Smooth muscle cell (in vitro differentiated cells): ENCODE results near the gene CCDC142. TPM values are rescaled to one million over a fixed set of nuclear protein-coding genes. Genes with fewer than 3 reads are reported as not detected.
A peak's percentile ranks its signal among the peaks of the same experiment; 100 is the strongest.

Experiments used
- DNase-seq: peaks from one replicate; lab custom pipeline; 2025; ENCODE audit not compliant: unreplicated experiment; lab: John Stamatoyannopoulos, UW
- H2AFZ ChIP-seq: fragments of 200-600 bp; sonication (generic); 2 replicates; pipeline ENCODE4 v1.6.0; 2016; ENCODE audit warnings: antibody characterized with exemption, low read depth, mild to moderate bottlenecking
- H3F3A ChIP-seq: fragments of 200-600 bp; sonication (generic); 2 replicates; pipeline ENCODE4 v1.6.0; 2017; ENCODE audit warnings: antibody characterized with exemption, low read depth
- H3K27ac ChIP-seq: fragments of 200-600 bp; sonication (generic); 2 replicates; pipeline ENCODE4 v1.5.1; 2016; ENCODE audit warnings: low read depth, mild to moderate bottlenecking
- H3K27me3 ChIP-seq: fragments of 200-600 bp; sonication (generic); 2 replicates; pipeline ENCODE4 v1.6.1; 2016; ENCODE audit warnings: low read depth, mild to moderate bottlenecking
- H3K36me3 ChIP-seq: fragments of 200-600 bp; sonication (generic); 2 replicates; pipeline ENCODE4 v1.5.1; 2016; ENCODE audit warnings: low read depth
- H3K4me1 ChIP-seq: fragments of 200-600 bp; sonication (generic); 2 replicates; pipeline ENCODE4 v1.5.1; 2016; ENCODE audit warnings: low read depth
- H3K4me2 ChIP-seq: fragments of 200-600 bp; sonication (generic); 2 replicates; pipeline ENCODE4 v1.6.0; 2016; ENCODE audit warnings: mild to moderate bottlenecking
- H3K4me3 ChIP-seq: fragments of 200-600 bp; sonication (generic); 2 replicates; pipeline ENCODE4 v1.5.1; 2016; ENCODE audit warnings: mild to moderate bottlenecking
- H3K79me2 ChIP-seq: fragments of 200-600 bp; sonication (generic); 2 replicates; pipeline ENCODE4 v1.6.0; 2016; ENCODE audit warnings: low read depth, mild to moderate bottlenecking
- H3K9ac ChIP-seq: fragments of 200-600 bp; sonication (generic); 2 replicates; pipeline ENCODE4 v1.6.0; 2016; ENCODE audit warnings: low read depth
- H3K9me3 ChIP-seq: fragments of 200-600 bp; sonication (generic); replicated peaks from 2 replicates; pipeline ENCODE4 v1.5.1; 2016; ENCODE audit warnings: low read depth
- H4K20me1 ChIP-seq: fragments of 200-600 bp; sonication (generic); 2 replicates; pipeline ENCODE4 v1.6.0; 2016; ENCODE audit warnings: low read depth
- CTCF ChIP-seq: fragments of 200-600 bp; sonication (generic); IDR thresholded peaks from 2 replicates; pipeline ENCODE4 v1.5.1; 2017; ENCODE audit warnings: borderline replicate concordance, mild to moderate bottlenecking, antibody characterized with exemption; ENCODE audit not compliant: insufficient read depth, poor library complexity, severe bottlenecking
- WGBS: methylation state at CpG from one replicate; pipeline ENCODE4 v1.1.7; 2016; ENCODE audit warnings: low lambda C conversion rate; 5-methylcytosine and 5-hydroxymethylcytosine counted together
- polyA plus RNA-seq: library from polyadenylated mRNA; unstranded; fragments of >200 nt; fragmentation: Nextera tagmentation; extraction: Ambion mirVana; gene quantifications from 2 replicates; pipeline ENCODE4 v1.2.1, GENCODE V29; 2016
- total RNA-seq: library from RNA; depleted of rRNA; stranded (reverse); fragments of >200 nt; gene quantifications from 2 replicates; pipeline ENCODE4 v1.2.3, GENCODE V29; 2014

CCDC142 gene
- total and polyA plus RNA-seq, 2 experiments from 2014 or later: 5.5 to 7.7 TPM

- Histone ChIP-seq H3K4me2 (peak overlapping the region; percentile 94), H3K27me3 (peaks cover 21% of the 10 kb centered on the region), H3K36me3 (no peaks in the 10 kb centered on the region), H3K4me1 (peaks cover 21% of the 10 kb centered on the region), H3K27ac (peak overlapping the region; percentile 96), H3K4me3 (peak overlapping the region; percentile 86), H4K20me1 (peaks cover 4% of the 10 kb centered on the region), H3K9me3 (no peaks in the 10 kb centered on the region), H3K79me2 (peaks cover 22% of the 10 kb centered on the region), H3F3A (peaks cover 10% of the 10 kb centered on the region), H2AFZ (no peak overlapping the region), H3K9ac (peak overlapping the region; percentile 14)
- 93% methylated on average over 14 of the region's 14 CpGs for WGBS
- no peak for DNase-seq
- no peak for TF ChIP-seq CTCF
Observed at GRCh38 chr2:74505448-74506246, 22.8 kb upstream of the CCDC142 start.

GRCh38 chr2:74504591-74504990 is 21.8 kb upstream of the CCDC142 start:
- H3K4me1 ChIP-seq: peaks cover 21% of the 10 kb centered on the region
- H3K27ac ChIP-seq: peak overlapping the region; percentile 47
- DNase-seq: no peak
- peaks cover 22% of the 10 kb centered on the region for H3K79me2 ChIP-seq
- H4K20me1 ChIP-seq: peaks cover 4% of the 10 kb centered on the region
- no peak overlapping the region for H3K9ac ChIP-seq
- H3K4me2 ChIP-seq: peak overlapping the region; percentile 94
- no peak overlapping the region for H2AFZ ChIP-seq
- no peak for TF ChIP-seq CTCF
- peak overlapping the region; percentile 61 for H3K4me3 ChIP-seq
- WGBS: 94% methylated on average over 3 of the region's 3 CpGs
- peaks cover 21% of the 10 kb centered on the region for H3K27me3 ChIP-seq
- H3F3A ChIP-seq: peaks cover 10% of the 10 kb centered on the region
- no peaks in the 10 kb centered on the region for H3K36me3 ChIP-seq
- H3K9me3 ChIP-seq: no peaks in the 10 kb centered on the region

- Histone ChIP-seq H4K20me1 (peaks cover 4% of the 10 kb centered on the region), H2AFZ (no peak overlapping the region), H3K79me2 (peaks cover 22% of the 10 kb centered on the region), H3F3A (peaks cover 5% of the 10 kb centered on the region), H3K27ac (peak overlapping the region; percentile 47), H3K4me1 (peaks cover 29% of the 10 kb centered on the region), H3K9ac (peak overlapping the region; percentile 36), H3K36me3 (no peaks in the 10 kb centered on the region), H3K4me3 (peak overlapping the region; percentile 61), H3K27me3 (peaks cover 28% of the 10 kb centered on the region), H3K9me3 (no peaks in the 10 kb centered on the region), H3K4me2 (peak overlapping the region; percentile 94)
- no peak for DNase-seq
- no peak for TF ChIP-seq CTCF
- WGBS: 44% methylated on average over 45 of the region's 45 CpGs
Observed at GRCh38 chr2:74503506-74504475, 21.0 kb upstream of the CCDC142 start.
